Activated T-helper 17 cell treated with anti-CD3 and anti-CD28 coated beads, Interleukin-2, amount 50 U/mL, for 72 hours (primary cell): ENCODE data around the gene NFYA. TPM values are rescaled to one million over a fixed set of nuclear protein-coding genes. Genes with fewer than 3 reads are reported as not detected.
A peak's percentile ranks its signal among the peaks of the same experiment; 100 is the strongest.
"Not testable (repeated sequence)": the region's sequence is repeated elsewhere in the genome, so short reads cannot be mapped to it uniquely, and the experiment has no call there.

ENCODE experiments used
- ATAC-seq: fragments of 150-1000 bp; cut with Tn5 transposase; replicated peaks from 2 replicates; pipeline ENCODE4 v1.10.0; 2021; ENCODE audit warnings: mild to moderate bottlenecking, moderate library complexity
- H3K27ac Mint-ChIP-seq: one replicate; pipeline ENCODE4 v1.8.0; 2022; ENCODE audit warnings: mixed read lengths
- H3K27me3 Mint-ChIP-seq: one replicate; pipeline ENCODE4 v1.8.0; 2022; ENCODE audit warnings: mixed read lengths
- H3K36me3 Mint-ChIP-seq: one replicate; pipeline ENCODE4 v1.8.0; 2022; ENCODE audit warnings: low read depth, mild to moderate bottlenecking, mixed read lengths
- H3K4me1 Mint-ChIP-seq: one replicate; pipeline ENCODE4 v1.8.0; 2022; ENCODE audit warnings: mixed read lengths
- H3K4me3 Mint-ChIP-seq: one replicate; pipeline ENCODE4 v1.8.0; 2022; ENCODE audit warnings: mild to moderate bottlenecking, mixed read lengths
- H3K9me3 Mint-ChIP-seq: one replicate; pipeline ENCODE4 v1.8.0; 2022; ENCODE audit warnings: mixed read lengths
- total RNA-seq, 2 donors: library from RNA; stranded (reverse); gene quantifications; one replicate each; pipeline ENCODE4 v1.2.3, GENCODE V29; 2022

NFYA gene
- total RNA-seq, 2 donors from 2014 or later: 23.3 to 25.0 TPM

DNA sequence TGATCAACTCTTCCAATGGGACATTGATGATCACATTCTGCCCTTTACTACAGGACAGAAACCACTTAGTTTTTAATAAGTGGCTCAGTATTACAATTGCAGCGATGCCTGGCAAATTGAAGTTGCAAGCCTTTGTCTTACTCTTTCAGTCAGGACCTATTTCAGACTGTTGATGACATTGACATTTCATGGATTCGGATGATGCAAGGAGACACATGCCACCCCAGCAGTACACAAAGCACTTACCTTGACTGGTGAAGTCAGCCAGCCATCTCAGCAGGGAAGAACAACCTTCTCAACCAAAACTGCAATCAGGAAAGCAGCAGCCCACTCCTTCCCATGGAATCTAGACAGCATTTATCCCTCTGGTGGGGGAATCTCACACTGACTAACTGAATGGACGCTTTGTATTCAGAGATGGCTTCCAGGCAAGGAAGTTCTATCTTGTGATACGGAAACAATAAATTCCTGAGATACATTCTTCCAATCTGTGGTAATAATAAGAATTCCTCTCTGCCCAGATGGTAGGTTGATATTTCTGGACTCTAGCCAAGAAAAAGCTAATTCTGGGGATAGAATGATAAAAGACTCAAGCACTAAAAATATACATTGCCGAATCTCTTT lies 24.8 kb downstream of the NFYA start:
- Mint-ChIP-seq H3K4me3 (no peak overlapping the region), H3K9me3 (no peaks in the 10 kb centered on the region), H3K4me1 (no peaks in the 10 kb centered on the region), H3K27ac (peak overlapping the region; percentile 3), H3K36me3 (peaks cover 93% of the 10 kb centered on the region), H3K27me3 (no peaks in the 10 kb centered on the region)
- no peak for ATAC-seq

- H3K36me3 Mint-ChIP-seq: peaks cover 85% of the 10 kb centered on the region
- peak overlapping the region; percentile 3 for H3K27ac Mint-ChIP-seq
- no peaks in the 10 kb centered on the region for H3K4me1 Mint-ChIP-seq
- ATAC-seq: no peak
- no peaks in the 10 kb centered on the region for H3K9me3 Mint-ChIP-seq
- no peak overlapping the region for H3K4me3 Mint-ChIP-seq
- no peaks in the 10 kb centered on the region for H3K27me3 Mint-ChIP-seq
These were observed 25.6 kb downstream of the NFYA start for GRCh38 chr6:41098366-41098765.

DNA sequence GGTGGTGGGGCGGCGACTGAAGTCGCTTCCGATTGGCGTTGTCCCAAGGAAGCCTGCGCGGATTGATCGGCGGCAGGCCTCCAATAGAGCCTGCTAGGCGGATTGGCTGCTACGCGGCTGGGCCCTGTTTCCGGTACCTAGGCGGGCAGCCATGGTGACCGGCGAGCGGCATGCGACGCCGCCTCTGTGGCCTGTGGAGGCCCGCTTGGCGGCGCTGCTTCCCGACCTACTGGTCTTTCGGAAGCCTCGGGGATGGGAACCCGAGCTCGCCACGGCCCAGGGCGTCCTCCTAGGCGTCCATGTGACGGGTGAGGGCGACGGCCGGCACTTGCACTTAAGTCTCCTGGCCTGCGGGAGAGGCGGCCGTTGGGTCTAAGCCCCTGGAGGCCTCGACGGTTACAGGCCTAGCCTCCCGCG lies 28.1 kb downstream of the NFYA start:
- ATAC-seq: no peak
- Mint-ChIP-seq H3K27ac (no peak overlapping the region), H3K27me3 (no peaks in the 10 kb centered on the region), H3K36me3 (peaks cover 60% of the 10 kb centered on the region), H3K9me3 (no peaks in the 10 kb centered on the region), H3K4me3 (no peak overlapping the region), H3K4me1 (no peaks in the 10 kb centered on the region)

DNA sequence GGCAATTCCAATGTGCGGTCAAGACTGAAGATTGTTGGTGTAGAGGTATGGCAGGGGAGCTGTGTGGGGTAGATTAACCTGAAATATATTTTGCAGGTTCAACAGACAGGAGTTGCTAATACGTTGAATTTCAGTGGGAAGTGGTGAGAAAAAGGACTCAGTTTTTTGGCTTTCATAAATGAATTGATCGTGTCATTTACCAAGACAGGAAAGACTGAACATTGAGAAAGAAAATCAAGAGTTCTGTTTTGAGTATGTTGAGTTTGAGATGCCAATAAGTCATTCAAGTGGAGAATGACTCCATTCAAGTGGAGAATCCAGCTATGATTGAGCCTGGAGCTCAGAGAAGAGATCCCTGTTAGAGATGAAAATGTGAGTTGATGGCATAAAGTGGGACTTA lies 31.1 kb downstream of the NFYA start:
- no peak overlapping the region for H3K4me3 Mint-ChIP-seq
- peak; percentile 89 for ATAC-seq
- H3K9me3 Mint-ChIP-seq: no peaks in the 10 kb centered on the region
- no peaks in the 10 kb centered on the region for H3K27me3 Mint-ChIP-seq
- H3K4me1 Mint-ChIP-seq: no peaks in the 10 kb centered on the region
- H3K36me3 Mint-ChIP-seq: peaks cover 35% of the 10 kb centered on the region
- no peak overlapping the region for H3K27ac Mint-ChIP-seq

GRCh38 chr6:41111017-41111416 lies 38.2 kb downstream of the NFYA start:
- Mint-ChIP-seq H3K4me1 (no peaks in the 10 kb centered on the region), H3K27me3 (no peaks in the 10 kb centered on the region), H3K27ac (no peak overlapping the region), H3K36me3 (peaks cover 9% of the 10 kb centered on the region), H3K9me3 (no peaks in the 10 kb centered on the region), H3K4me3 (no peak overlapping the region)
- no peak for ATAC-seq

DNA sequence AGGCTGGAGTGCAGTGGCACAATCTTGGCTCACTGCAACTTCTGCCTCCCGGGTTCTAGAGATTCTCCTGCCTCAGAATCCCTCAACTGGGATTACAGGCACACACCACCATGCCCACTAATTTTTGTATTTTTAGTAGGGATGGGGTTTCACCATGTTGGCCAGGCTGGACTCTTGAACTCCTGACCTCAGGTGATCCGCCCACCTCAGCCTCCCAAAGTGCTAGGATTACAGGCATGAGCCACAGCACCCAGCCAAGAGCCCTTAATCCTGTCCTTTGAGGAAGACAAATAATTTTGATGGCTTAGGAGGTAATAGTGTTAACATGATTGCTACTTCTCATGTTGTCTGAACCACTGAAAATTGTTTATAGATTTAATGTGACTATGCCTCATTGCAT lies 42.3 kb downstream of the NFYA start:
- not testable (repeated sequence) for H3K36me3 Mint-ChIP-seq, H3K4me1 Mint-ChIP-seq, H3K27ac Mint-ChIP-seq, H3K9me3 Mint-ChIP-seq, H3K4me3 Mint-ChIP-seq, ATAC-seq, H3K27me3 Mint-ChIP-seq

GRCh38 chr6:41119508-41119907 lies 46.7 kb downstream of the NFYA start:
- no peaks in the 10 kb centered on the region for H3K9me3 Mint-ChIP-seq
- H3K27me3 Mint-ChIP-seq: no peaks in the 10 kb centered on the region
- H3K36me3 Mint-ChIP-seq: peaks cover 26% of the 10 kb centered on the region
- H3K4me1 Mint-ChIP-seq: no peaks in the 10 kb centered on the region
- H3K4me3 Mint-ChIP-seq: no peak overlapping the region
- ATAC-seq: no peak
- H3K27ac Mint-ChIP-seq: no peak overlapping the region

DNA sequence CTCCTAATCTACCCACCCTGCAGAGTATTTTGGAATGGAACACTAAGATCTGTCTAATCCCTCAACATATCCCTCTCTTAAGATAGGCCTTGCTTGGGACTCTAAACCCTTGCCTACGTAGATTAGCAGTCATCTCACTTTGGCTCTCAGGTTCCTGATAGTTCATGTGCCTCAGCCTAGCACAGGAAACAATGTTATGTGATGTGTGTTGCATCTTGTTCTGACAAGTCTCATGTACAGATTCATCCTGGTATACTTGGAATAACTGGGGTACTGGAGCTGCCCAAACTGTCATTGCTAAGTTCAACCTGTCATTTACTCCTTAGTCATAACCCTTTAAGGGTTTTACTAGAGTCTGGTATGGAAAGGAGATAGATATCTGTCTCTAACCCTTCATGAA lies 47.3 kb downstream of the NFYA start:
- H3K27ac Mint-ChIP-seq: no peak overlapping the region
- H3K4me1 Mint-ChIP-seq: no peaks in the 10 kb centered on the region
- no peaks in the 10 kb centered on the region for H3K9me3 Mint-ChIP-seq
- H3K36me3 Mint-ChIP-seq: peaks cover 26% of the 10 kb centered on the region
- H3K4me3 Mint-ChIP-seq: no peak overlapping the region
- no peaks in the 10 kb centered on the region for H3K27me3 Mint-ChIP-seq
- ATAC-seq: no peak

DNA sequence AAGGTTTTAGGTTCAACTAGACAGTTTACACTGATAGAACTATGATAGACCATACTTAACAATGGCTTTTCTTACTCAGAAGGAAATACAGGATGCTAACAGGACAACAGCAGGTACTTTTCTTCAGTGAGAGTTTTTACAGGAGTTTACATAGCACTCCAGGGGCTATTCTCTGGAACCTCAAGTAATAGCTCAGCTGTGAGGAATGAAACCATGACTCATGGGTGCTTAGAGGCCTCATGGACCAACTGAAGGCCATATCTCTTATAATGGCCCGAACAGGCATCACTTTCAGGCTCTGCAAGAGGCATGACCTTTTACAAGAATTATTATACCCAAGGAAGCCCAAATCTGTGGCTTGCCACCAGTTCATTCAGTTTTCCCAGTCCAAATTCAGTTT lies 49.6 kb downstream of the NFYA start:
- no peaks in the 10 kb centered on the region for H3K9me3 Mint-ChIP-seq
- H3K27ac Mint-ChIP-seq: no peak overlapping the region
- H3K36me3 Mint-ChIP-seq: peaks cover 28% of the 10 kb centered on the region
- H3K27me3 Mint-ChIP-seq: no peaks in the 10 kb centered on the region
- H3K4me3 Mint-ChIP-seq: no peak overlapping the region
- no peak for ATAC-seq
- no peaks in the 10 kb centered on the region for H3K4me1 Mint-ChIP-seq

DNA sequence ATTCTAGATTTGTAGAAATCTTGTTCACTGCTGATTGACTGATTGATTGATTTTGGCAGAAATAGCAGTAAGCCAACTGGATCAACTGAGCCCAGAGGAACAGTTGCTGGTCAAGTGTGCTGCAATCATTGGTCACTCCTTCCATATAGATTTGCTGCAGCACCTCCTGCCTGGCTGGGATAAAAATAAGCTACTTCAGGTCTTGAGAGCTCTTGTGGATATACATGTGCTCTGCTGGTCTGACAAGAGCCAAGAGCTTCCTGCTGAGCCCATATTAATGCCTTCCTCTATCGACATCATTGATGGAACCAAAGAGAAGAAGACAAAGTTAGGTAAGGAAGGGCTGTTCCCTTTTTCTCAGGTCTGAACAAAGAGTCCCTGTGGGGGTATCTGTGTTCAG lies 50.1 kb downstream of the NFYA start:
- Mint-ChIP-seq H3K27ac (no peak overlapping the region), H3K27me3 (no peaks in the 10 kb centered on the region), H3K4me3 (no peak overlapping the region), H3K9me3 (no peaks in the 10 kb centered on the region), H3K4me1 (no peaks in the 10 kb centered on the region), H3K36me3 (peaks cover 26% of the 10 kb centered on the region)
- ATAC-seq: no peak

- H3K9me3 Mint-ChIP-seq: no peaks in the 10 kb centered on the region
- H3K27me3 Mint-ChIP-seq: no peaks in the 10 kb centered on the region
- H3K27ac Mint-ChIP-seq: no peak overlapping the region
- peaks cover 25% of the 10 kb centered on the region for H3K36me3 Mint-ChIP-seq
- no peaks in the 10 kb centered on the region for H3K4me1 Mint-ChIP-seq
- no peak for ATAC-seq
- H3K4me3 Mint-ChIP-seq: no peak overlapping the region
These were observed 52.5 kb downstream of the NFYA start for GRCh38 chr6:41125282-41125681.

- no peak for ATAC-seq
These were observed 59.5 kb downstream of the NFYA start for GRCh38 chr6:41132254-41132653.

DNA sequence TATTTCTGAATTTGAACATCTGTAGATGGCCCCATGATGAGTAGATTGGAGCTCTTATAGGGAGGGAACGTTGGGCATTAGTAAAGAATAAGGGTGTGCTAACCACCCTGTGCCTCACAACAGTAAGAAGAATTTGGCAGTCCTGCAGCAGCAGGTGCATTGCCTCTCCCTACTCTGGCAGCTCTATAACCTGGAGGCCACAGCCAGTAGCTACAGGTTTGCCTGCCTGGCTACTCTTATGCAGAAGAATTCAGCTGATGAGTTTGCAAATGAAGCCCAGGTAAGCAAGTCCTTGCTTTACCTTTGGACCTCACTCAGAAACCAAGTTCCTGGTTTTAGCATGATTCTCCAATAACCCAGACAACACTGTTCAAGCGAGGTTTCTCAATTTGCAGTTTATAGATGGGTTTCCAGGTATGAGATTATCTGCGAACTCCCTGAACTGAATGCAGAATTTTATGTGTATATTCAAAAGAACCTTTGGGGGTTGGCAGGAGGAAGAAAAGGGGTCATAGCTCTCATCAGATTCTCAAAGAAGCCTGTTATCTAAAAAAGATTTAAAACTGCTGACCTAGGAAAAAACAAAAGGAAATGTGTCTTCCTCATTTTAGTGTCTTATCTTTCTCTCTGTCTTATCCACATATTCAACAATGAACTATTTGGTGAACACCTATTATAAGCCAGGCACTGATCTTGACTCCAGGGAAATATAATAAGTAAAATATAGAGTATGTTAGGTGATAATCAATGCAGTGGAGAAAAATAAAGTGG lies 62.5 kb downstream of the NFYA start:
- Mint-ChIP-seq H3K9me3 (no peaks in the 10 kb centered on the region), H3K4me3 (no peak overlapping the region), H3K4me1 (no peaks in the 10 kb centered on the region), H3K27me3 (no peaks in the 10 kb centered on the region), H3K36me3 (peaks cover 15% of the 10 kb centered on the region), H3K27ac (no peak overlapping the region)
- no peak for ATAC-seq

More at GRCh38 chr6:41132254-41132653, 59.5 kb downstream of the NFYA start:
- no peaks in the 10 kb centered on the region for H3K9me3 Mint-ChIP-seq
- no peaks in the 10 kb centered on the region for H3K27me3 Mint-ChIP-seq
- no peaks in the 10 kb centered on the region for H3K4me1 Mint-ChIP-seq
- H3K36me3 Mint-ChIP-seq: peaks cover 21% of the 10 kb centered on the region
- no peak overlapping the region for H3K4me3 Mint-ChIP-seq
- H3K27ac Mint-ChIP-seq: no peak overlapping the region

- H3K27me3 Mint-ChIP-seq: no peaks in the 10 kb centered on the region
- peaks cover 20% of the 10 kb centered on the region for H3K36me3 Mint-ChIP-seq
- H3K4me1 Mint-ChIP-seq: no peaks in the 10 kb centered on the region
- ATAC-seq: no peak
- H3K9me3 Mint-ChIP-seq: no peaks in the 10 kb centered on the region
- H3K27ac Mint-ChIP-seq: no peak overlapping the region
- H3K4me3 Mint-ChIP-seq: no peak overlapping the region
These were observed 64.1 kb downstream of the NFYA start for GRCh38 chr6:41136911-41137310.

DNA sequence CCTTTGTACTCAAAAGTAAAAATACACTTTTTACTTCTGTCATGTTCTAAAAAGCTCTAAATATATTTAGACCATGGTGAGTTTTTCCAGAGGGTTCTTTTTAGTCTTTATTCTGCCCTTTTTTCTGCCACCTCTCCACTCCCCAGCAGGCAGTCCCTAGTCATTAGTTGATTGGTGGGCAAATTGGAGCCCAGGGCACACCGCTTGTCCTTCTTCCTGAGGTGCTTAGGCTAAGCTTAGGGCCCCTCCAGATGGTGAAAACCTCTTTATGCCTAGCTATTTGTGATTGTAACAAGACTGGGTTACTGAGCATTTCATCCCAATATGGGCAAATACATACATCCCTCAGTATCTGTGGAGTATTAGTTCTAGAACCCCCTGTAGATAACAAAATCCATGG lies 75.1 kb downstream of the NFYA start:
- Mint-ChIP-seq H3K4me3 (no peak overlapping the region), H3K4me1 (peaks cover 6% of the 10 kb centered on the region)

More for the DNA sequence above, 75.1 kb downstream of the NFYA start:
- no peaks in the 10 kb centered on the region for H3K27me3 Mint-ChIP-seq
- no peaks in the 10 kb centered on the region for H3K36me3 Mint-ChIP-seq
- H3K9me3 Mint-ChIP-seq: no peaks in the 10 kb centered on the region
- H3K27ac Mint-ChIP-seq: peak overlapping the region; percentile 29
- ATAC-seq: no peak
